Activated CD8-positive, alpha-beta T cell treated with anti-CD3 and anti-CD28 coated beads, Interleukin-2, amount 10 ng/mL, durations not matched to agents 7 days and 5 days (primary cell): Measurements from ENCODE around the gene SON. TPM values are rescaled to one million over a fixed set of nuclear protein-coding genes. Genes with fewer than 3 reads are reported as not detected.
"Not testable (repeated sequence)": the region's sequence is repeated elsewhere in the genome, so short reads cannot be mapped to it uniquely, and the experiment has no call there.

Experiments
- ATAC-seq: fragments of 150-1000 bp; cut with Tn5 transposase; one replicate; pipeline ENCODE4 v1.10.0; 2021; ENCODE audit warnings: moderate library complexity
- CTCF ChIA-PET: fragments of 350-600 bp; sonication (Branson Sonifier 250); formaldehyde crosslinking; loops from one replicate; lab custom pipeline; 2021; ENCODE audit warnings: antibody characterized with exemption; lab: Charles Lee
- POLR2A ChIA-PET: fragments of 350-600 bp; sonication (Branson Sonifier 250); formaldehyde crosslinking; loops from one replicate; lab custom pipeline; 2021; ENCODE audit warnings: antibody characterized with exemption; lab: Charles Lee
- DNase-seq: peaks from one replicate; pipeline ENCODE4 v3.0.0-alpha.2; 2020
- H3K27ac Mint-ChIP-seq: one replicate; pipeline ENCODE4 v1.8.0; 2021; ENCODE audit warnings: mild to moderate bottlenecking, mixed read lengths
- H3K27me3 Mint-ChIP-seq: one replicate; pipeline ENCODE4 v1.8.0; 2021; ENCODE audit warnings: low read depth, mixed read lengths
- H3K36me3 Mint-ChIP-seq: one replicate; pipeline ENCODE4 v1.8.0; 2021; ENCODE audit warnings: low read depth, mixed read lengths
- H3K4me1 Mint-ChIP-seq: one replicate; pipeline ENCODE4 v1.8.0; 2021; ENCODE audit warnings: low read depth, mixed read lengths
- H3K4me3 Mint-ChIP-seq: one replicate; pipeline ENCODE4 v1.8.0; 2021; ENCODE audit warnings: mild to moderate bottlenecking, mixed read lengths
- H3K9me3 Mint-ChIP-seq: one replicate; pipeline ENCODE4 v1.8.0; 2022; ENCODE audit warnings: mixed read lengths; ENCODE audit not compliant: insufficient read depth
- total RNA-seq, 2 experiments: library from RNA; stranded (reverse); gene quantifications; one replicate each; pipeline ENCODE4 v1.2.3, GENCODE V29; 2021

Gene SON
- total RNA-seq, 2 experiments from 2014 or later: 284 to 285 TPM

DNA sequence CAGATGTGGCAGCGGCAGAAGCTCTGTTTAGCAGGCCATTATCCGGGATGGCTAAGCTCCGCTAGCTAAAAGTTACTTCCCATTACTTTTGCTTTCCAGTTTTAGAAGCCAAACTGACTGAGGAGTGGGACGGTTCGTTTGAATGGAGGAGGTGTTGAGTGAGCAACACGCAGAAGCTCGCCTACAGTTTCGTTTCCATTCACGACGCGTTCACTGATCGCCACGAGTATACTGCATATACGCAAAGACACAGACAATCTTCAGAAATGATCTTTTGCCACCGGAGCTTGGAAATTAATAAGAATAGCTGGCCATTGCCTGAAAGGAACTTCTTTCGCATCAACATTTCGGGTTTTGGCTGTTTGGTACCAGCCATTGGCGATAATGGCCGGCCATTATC, 14.6 kb downstream of the SON start:
- H3K4me3 Mint-ChIP-seq: no peak overlapping the region
- H3K4me1 Mint-ChIP-seq: peaks cover 41% of the 10 kb centered on the region
- ATAC-seq: no peak
- H3K36me3 Mint-ChIP-seq: peaks cover 88% of the 10 kb centered on the region
- no peak for DNase-seq
- ChIA-PET POLR2A (interaction anchor here (1.7 kb wide), 1 partner anchor 14 kb away, joined by 5 read pairs; the partner anchor contains the start of gene SON), CTCF (interaction anchor here (0.6 to 3.8 kb wide), 5 partner anchors 9 to 917 kb away, joined by 3 to 22 read pairs (median 8); partner anchors contain the start of gene DONSON)
- no peaks in the 10 kb centered on the region for H3K9me3 Mint-ChIP-seq
- no peaks in the 10 kb centered on the region for H3K27me3 Mint-ChIP-seq
- H3K27ac Mint-ChIP-seq: no peak overlapping the region

DNA sequence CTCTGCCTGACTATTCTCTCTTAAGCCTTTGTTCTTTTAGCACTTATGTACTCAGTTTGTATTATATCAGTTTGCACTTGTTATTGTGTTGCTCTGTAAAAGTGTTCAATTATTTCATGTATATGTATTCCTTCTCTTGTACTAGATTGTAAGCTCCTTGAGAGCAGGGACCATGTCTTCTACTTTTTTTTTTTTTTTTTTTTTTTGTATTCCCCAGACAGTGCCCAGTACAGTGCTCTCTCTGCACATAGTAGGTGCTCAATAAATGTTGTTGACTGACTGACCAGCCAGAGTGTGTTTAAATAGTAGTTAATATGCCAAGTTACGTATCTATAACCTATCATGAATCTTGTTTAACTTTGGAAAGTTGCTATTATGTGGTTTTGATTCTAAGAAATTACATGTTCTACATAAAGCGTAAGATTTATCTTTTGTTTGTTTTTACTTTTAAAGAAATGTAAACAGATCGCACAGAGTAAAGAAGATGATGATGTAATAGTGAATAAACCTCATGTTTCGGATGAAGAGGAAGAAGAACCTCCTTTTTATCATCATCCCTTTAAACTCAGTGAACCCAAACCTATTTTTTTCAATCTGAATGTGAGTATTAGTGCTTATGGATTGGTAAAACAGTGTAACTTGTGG, 16.1 kb downstream of the SON start:
- Mint-ChIP-seq H3K4me3 (no peak overlapping the region), H3K4me1 (peaks cover 35% of the 10 kb centered on the region), H3K27ac (no peak overlapping the region), H3K36me3 (peaks cover 86% of the 10 kb centered on the region), H3K27me3 (no peaks in the 10 kb centered on the region), H3K9me3 (no peaks in the 10 kb centered on the region)
- CTCF ChIA-PET: interaction anchor here (0.9 to 3.6 kb wide), 2 partner anchors 15 to 47 kb away, joined by 4 to 17 read pairs; no protein-coding TSS in a partner anchor
- DNase-seq (no peak), ATAC-seq (no peak)
- POLR2A ChIA-PET: no interaction called here

DNA sequence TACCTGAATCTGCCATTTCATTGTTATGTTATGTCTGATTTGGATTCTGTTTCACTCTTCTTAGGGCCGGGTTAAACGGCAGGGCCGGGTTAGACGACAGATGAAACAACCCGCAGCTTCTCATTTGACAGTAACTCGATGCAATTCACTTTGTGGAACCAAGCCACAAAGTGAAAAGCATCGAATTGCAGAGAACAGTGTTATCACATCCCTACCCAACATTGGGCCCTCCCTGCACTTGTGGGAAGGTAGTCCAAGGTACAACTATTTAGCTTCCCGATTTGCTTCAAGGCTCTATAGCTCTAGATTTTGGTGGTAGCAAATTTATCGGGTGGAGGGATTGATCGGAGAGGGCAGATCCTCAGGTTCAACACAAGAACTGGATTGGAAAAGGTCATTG, 17.0 kb downstream of the SON start:
- Mint-ChIP-seq H3K36me3 (peaks cover 82% of the 10 kb centered on the region), H3K4me3 (no peak overlapping the region), H3K9me3 (no peaks in the 10 kb centered on the region), H3K27ac (no peak overlapping the region), H3K4me1 (peaks cover 26% of the 10 kb centered on the region), H3K27me3 (no peaks in the 10 kb centered on the region)
- no peak for ATAC-seq
- no peak for DNase-seq
- CTCF ChIA-PET: interaction anchor here (3.6 kb wide), 1 partner anchor 46 kb away, joined by 17 read pairs; no protein-coding TSS in a partner anchor
- POLR2A ChIA-PET: no interaction called here

DNA sequence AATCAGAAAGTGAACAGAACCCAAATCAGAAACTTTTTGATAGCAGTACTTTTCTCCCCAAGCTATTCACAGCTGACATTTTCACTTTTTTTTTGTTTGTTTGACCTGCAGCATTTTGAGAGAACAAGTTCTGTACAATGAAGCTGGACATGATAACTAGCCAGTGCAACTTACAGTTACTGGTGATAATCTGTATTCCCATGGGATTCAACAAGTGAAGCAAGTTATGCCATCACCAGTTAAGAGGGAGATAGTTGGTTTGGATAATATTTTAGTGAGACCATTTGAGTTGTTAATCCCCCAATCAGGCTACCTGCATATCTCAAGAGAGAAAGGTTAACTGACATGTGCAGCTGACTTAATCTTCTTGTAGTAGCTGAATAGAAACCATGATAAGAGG, 18.1 kb downstream of the SON start:
- Mint-ChIP-seq H3K27ac (no peak overlapping the region), H3K27me3 (no peaks in the 10 kb centered on the region), H3K4me1 (peaks cover 18% of the 10 kb centered on the region), H3K36me3 (peaks cover 72% of the 10 kb centered on the region), H3K4me3 (no peak overlapping the region), H3K9me3 (no peaks in the 10 kb centered on the region)
- ATAC-seq: no peak
- DNase-seq: no peak
- POLR2A ChIA-PET: no interaction called here
- CTCF ChIA-PET: interaction anchor here (1.3 kb wide), 1 partner anchor 44 kb away, joined by 4 read pairs; no protein-coding TSS in a partner anchor

GRCh38 chr21:33561373-33561772, 18.5 kb downstream of the SON start:
- Mint-ChIP-seq H3K4me1 (peaks cover 15% of the 10 kb centered on the region), H3K36me3 (peaks cover 68% of the 10 kb centered on the region), H3K27ac (no peak overlapping the region), H3K4me3 (no peak overlapping the region), H3K27me3 (no peaks in the 10 kb centered on the region), H3K9me3 (no peaks in the 10 kb centered on the region)
- DNase-seq: no peak
- ChIA-PET POLR2A (no interaction called here), CTCF (interaction anchor here (1.3 kb wide), 1 partner anchor 44 kb away, joined by 4 read pairs; no protein-coding TSS in a partner anchor)
- no peak for ATAC-seq

GRCh38 chr21:33562389-33562788, 19.6 kb downstream of the SON start:
- ChIA-PET POLR2A (no interaction called here), CTCF (interaction anchor here (1.5 kb wide), 1 partner anchor 43 kb away, joined by 5 read pairs; no protein-coding TSS in a partner anchor)
- ATAC-seq: no peak
- Mint-ChIP-seq H3K4me1 (peaks cover 10% of the 10 kb centered on the region), H3K36me3 (peaks cover 63% of the 10 kb centered on the region), H3K9me3 (no peaks in the 10 kb centered on the region), H3K4me3 (no peak overlapping the region), H3K27me3 (no peaks in the 10 kb centered on the region), H3K27ac (no peak overlapping the region)
- DNase-seq: no peak

DNA sequence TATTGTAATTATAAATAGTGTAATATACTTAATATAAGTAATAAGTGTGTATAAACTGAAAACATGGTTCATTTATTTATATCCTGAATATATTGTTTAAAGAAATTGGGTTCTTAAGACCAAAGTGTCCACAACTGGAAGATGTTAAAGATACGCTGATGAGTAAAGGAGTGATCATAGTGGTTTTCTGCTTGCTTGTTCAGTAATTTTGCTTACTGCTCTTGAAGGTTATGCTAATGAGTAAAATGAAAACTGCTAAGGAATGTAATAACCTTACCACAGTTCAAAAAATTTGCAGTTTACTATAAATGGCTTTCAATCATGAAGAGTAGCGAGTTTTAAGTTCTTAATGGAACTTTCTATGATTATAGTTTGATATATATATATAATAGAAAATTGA, 23.7 kb downstream of the SON start:
- H3K9me3 Mint-ChIP-seq: no peaks in the 10 kb centered on the region
- POLR2A ChIA-PET: interaction anchor here (1.4 kb wide), 1 partner anchor 15 kb away, joined by 3 read pairs; no protein-coding TSS in a partner anchor
- no peak for DNase-seq
- no peaks in the 10 kb centered on the region for H3K27me3 Mint-ChIP-seq
- H3K36me3 Mint-ChIP-seq: peaks cover 52% of the 10 kb centered on the region
- no peak for ATAC-seq
- H3K4me3 Mint-ChIP-seq: no peak overlapping the region
- H3K4me1 Mint-ChIP-seq: peaks cover under 1% of the 10 kb centered on the region
- H3K27ac Mint-ChIP-seq: no peak overlapping the region
- CTCF ChIA-PET: interaction anchor here (5.4 kb wide), 1 partner anchor 11 kb away, joined by 22 read pairs; no protein-coding TSS in a partner anchor

DNA sequence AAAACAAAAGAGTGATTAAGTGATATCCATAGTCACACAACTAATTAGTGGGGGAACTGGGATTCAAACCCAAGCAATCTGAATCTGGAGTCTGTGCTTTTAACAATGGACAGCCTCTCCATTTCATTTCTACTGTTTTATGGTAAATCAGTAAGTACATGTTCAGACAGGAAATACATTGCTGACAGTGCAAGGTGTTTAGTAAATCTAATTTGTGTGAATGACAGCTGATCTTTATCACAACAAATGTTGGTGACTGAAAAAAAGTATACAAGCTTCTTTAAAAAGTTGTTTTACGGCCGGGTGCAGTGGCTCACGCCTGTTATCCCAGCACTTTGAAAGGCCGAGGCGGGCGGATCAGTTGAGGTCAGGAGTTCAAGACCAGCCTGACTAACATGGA, 25.1 kb downstream of the SON start:
- POLR2A ChIA-PET: no interaction called here
- ATAC-seq (no peak), DNase-seq (no peak)
- H3K9me3 Mint-ChIP-seq: no peaks in the 10 kb centered on the region
- H3K4me3 Mint-ChIP-seq: no peak overlapping the region
- H3K4me1 Mint-ChIP-seq: no peaks in the 10 kb centered on the region
- H3K27ac Mint-ChIP-seq: no peak overlapping the region
- CTCF ChIA-PET: interaction anchor here (0.7 to 5.4 kb wide), 4 partner anchors 12 to 123 kb away, joined by 3 to 22 read pairs (median 6); no protein-coding TSS in a partner anchor
- no peaks in the 10 kb centered on the region for H3K27me3 Mint-ChIP-seq
- H3K36me3 Mint-ChIP-seq: peaks cover 55% of the 10 kb centered on the region

DNA sequence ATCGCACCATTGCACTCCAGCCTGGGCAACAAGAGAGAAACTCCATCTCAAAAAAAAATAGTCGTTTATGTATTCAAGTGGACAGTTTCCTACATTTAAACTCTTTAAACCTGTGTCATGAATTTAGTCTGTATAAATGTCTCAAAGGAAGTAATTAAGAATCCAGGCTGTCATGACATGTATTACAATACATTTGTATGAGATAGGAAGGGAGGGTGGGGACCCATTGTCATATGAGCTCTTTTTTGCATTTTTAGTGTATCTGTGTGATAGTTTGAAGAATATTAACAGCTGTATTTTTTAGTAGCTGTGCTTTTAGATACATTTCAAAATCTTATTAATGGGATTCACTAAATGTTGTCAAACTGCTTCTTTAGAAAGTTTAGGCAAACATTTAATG, 25.6 kb downstream of the SON start:
- no peak for DNase-seq
- ChIA-PET CTCF (interaction anchor here (0.7 to 5.4 kb wide), 3 partner anchors 13 to 124 kb away, joined by 3 to 22 read pairs (median 8); no protein-coding TSS in a partner anchor), POLR2A (no interaction called here)
- no peaks in the 10 kb centered on the region for H3K27me3 Mint-ChIP-seq
- no peak for ATAC-seq
- H3K4me3 Mint-ChIP-seq: no peak overlapping the region
- no peak overlapping the region for H3K27ac Mint-ChIP-seq
- no peaks in the 10 kb centered on the region for H3K4me1 Mint-ChIP-seq
- no peaks in the 10 kb centered on the region for H3K9me3 Mint-ChIP-seq
- peaks cover 56% of the 10 kb centered on the region for H3K36me3 Mint-ChIP-seq

GRCh38 chr21:33569991-33570390, 27.2 kb downstream of the SON start:
- POLR2A ChIA-PET: interaction anchor here (2.2 kb wide), 1 partner anchor 18 kb away, joined by 6 read pairs; the partner anchor contains the start of gene DONSON
- Mint-ChIP-seq H3K9me3 (no peaks in the 10 kb centered on the region), H3K4me1 (no peaks in the 10 kb centered on the region), H3K27me3 (no peaks in the 10 kb centered on the region), H3K4me3 (no peak overlapping the region), H3K36me3 (peaks cover 58% of the 10 kb centered on the region), H3K27ac (no peak overlapping the region)
- ATAC-seq (no peak), DNase-seq (no peak)
- CTCF ChIA-PET: no interaction called here

- Mint-ChIP-seq H3K27me3 (no peaks in the 10 kb centered on the region), H3K4me1 (no peaks in the 10 kb centered on the region), H3K9me3 (no peaks in the 10 kb centered on the region), H3K36me3 (peaks cover 69% of the 10 kb centered on the region), H3K4me3 (no peak overlapping the region), H3K27ac (no peak overlapping the region)
- POLR2A ChIA-PET: interaction anchor here (0.8 to 1.4 kb wide), 2 partner anchors 11 to 29 kb away, joined by 3 to 5 read pairs; partner anchors contain the start of gene SON
- no peak for ATAC-seq
- CTCF ChIA-PET: interaction anchor here (0.8 to 4.5 kb wide), 3 partner anchors 16 to 33 kb away, joined by 3 to 30 read pairs (median 7); partner anchors contain the start of gene DONSON
- no peak for DNase-seq
Measured at GRCh38 chr21:33572350-33572749, 29.5 kb downstream of the SON start.

DNA sequence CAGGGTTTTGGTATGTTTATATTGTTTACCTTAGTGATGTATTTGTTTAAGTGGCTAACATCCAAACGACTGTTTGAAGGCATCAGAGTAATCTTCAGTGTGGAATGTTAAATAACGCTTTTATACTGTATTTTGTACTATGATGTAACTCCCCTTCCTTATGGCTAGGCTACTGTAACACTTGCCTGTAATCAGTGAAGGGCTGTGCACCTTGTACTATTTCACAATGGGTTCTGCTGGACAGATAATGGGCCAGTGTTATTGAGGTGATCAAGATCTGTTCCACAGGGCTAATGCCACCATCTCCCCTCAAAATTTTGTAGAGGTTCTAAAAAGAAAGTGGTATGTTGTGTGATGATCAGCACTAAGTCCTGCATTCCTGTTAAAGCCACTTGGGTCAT, 33.9 kb downstream of the SON start:
- H3K9me3 Mint-ChIP-seq, H3K4me1 Mint-ChIP-seq, H3K4me3 Mint-ChIP-seq, H3K27ac Mint-ChIP-seq, ATAC-seq, H3K27me3 Mint-ChIP-seq, DNase-seq: not testable (repeated sequence)
- ChIA-PET CTCF (interaction anchor here (2.4 kb wide), 1 partner anchor 29 kb away, joined by 6 read pairs; no protein-coding TSS in a partner anchor), POLR2A (interaction anchor here (1.5 kb wide), 1 partner anchor 11 kb away, joined by 7 read pairs; the partner anchor contains the start of gene DONSON)
- H3K36me3 Mint-ChIP-seq: peaks cover 65% of the 10 kb centered on the region
